Articular chondrocyte of knee joint (primary cell): ENCODE measurements around the gene KIF18A. TPM values are rescaled to one million over a fixed set of nuclear protein-coding genes. Genes with fewer than 3 reads are reported as not detected.

Experiments
- small RNA-seq: library from RNA; depleted of rRNA; stranded (forward); fragments of <200 nt; gene quantifications from one replicate; pipeline ENCODE3, GENCODE V24; 2012
- total RNA-seq: library from RNA; depleted of rRNA; stranded (reverse); fragments of >200 nt; gene quantifications from 2 replicates; pipeline ENCODE4 v1.2.3, GENCODE V29; 2012

KIF18A gene
- 7.8 and 12.0 TPM in 2 replicates for total RNA-seq

GRCh38 chr11:28107750-28108618 lies at the start of gene KIF18A, which contains the start of gene METTL15:
Gene KIF18A, minus strand, starts transcription at chr11:28108156. Its CDS starts 10,209 bp downstream, at chr11:28097947.
Gene METTL15, plus strand, starts transcription at chr11:28108388. Its CDS starts 4,947 bp downstream, at chr11:28113335.

Small RNA genes lying within 50 kb of the gene (small RNA-seq; reads per million reads assigned to genes)
- gene AC023206.1 (not detected), gene MIR610 (0.31 reads per million)

Other genes with a start within 250 kb of the KIF18A start
- gene METTL15, start 232 bp upstream of the KIF18A start, total RNA-seq, result 27.0 and 27.7 TPM in 2 replicates